ENCODE measurements around the gene TWNK.

- TF ChIP-seq CTCF (IDR thresholded peaks at IDR 0.05) (no peak), PBX3 (IDR thresholded peaks at IDR 0.05) (no peak), CEBPB (IDR thresholded peaks at IDR 0.05) (no peak), PHF8 (IDR thresholded peaks at IDR 0.05; ENCODE audit: borderline replicate concordance, low read depth) (peak; percentile 56; the same call in 1 of the 2 replicates), MAFK (IDR thresholded peaks at IDR 0.05; ENCODE audit: partially characterized antibody) (no peak)
Observed at GRCh38 chr10:100986952-100987684, at the start of gene TWNK, which contains the start of gene MRPL43.

All from A549 (cell line).